Transverse colon (tissue), 3 donors: Measurements from ENCODE around the gene RALGPS1.

Experiments
- CTCF ChIP-seq, 5 experiments: fragments of 200-600 bp in 3 of 5; fragments of 450-650 bp in 2 of 5; sonication (generic) in 3 of 5; IDR thresholded peaks; 1 replicate in 2 of 5; 2 replicates in 3 of 5; pipeline ENCODE4 v1.5.1; 2016 to 2017; ENCODE audit warnings: antibody characterized with exemption in 5 of 5, inconsistent platforms in 3 of 5, mild to moderate bottlenecking in 2 of 5, moderate library complexity in 1 of 5
- POLR2A ChIP-seq: fragments of 450-650 bp; IDR thresholded peaks from one replicate; pipeline ENCODE4 v1.6.1; 2016; ENCODE audit warnings: antibody characterized with exemption, mild to moderate bottlenecking, moderate library complexity

DNA sequence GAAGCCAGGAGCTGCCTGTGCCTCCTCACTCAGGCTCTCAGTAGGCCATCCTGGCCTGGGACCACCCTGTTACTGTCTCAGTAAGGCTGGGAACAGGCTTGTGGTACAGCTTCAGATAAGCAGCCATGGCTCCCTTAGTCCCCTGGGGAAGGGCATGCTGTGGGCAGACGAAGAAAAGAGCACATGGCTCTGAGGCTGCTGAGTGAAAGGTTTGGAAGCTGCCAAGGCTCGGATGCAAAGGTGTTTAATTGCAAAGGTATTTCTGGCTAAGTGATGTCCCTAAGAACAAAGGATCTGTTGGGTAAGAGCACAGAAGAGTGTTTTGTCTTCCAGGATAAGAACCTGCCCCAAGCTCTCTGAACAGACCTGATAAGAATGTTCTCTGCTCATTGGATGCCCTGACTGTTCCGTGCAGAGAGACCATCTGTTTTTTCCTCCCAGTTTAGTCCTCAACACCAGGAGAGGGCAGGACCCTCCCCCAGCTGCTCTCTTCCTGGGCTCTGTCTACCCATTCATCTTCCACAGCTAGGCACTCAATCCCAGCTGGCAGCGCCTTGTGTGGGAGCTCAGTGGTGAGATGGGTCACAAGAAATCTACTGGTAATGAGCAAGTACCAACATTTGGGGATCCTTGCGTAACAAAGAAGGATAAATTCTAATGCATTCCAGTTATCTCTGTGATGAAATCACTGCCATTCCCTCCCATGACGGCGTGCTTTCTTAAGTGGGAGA lies 190.2 kb downstream of the RALGPS1 start:
- TF ChIP-seq CTCF (IDR thresholded peaks at IDR 0.05) (no peak), POLR2A (no peak)
